ENCODE data around the gene MYH14. TPM values are rescaled to one million over a fixed set of nuclear protein-coding genes. Genes with fewer than 3 reads are reported as not detected.

The MYH14 gene
- total and polyA plus RNA-seq, 9 of the 15 experiments (the other 6 are each of a cell fraction or from before 2014, with no cell fraction given), result 0.04 to 0.86 (median 0.19) TPM; not detected in 2

DNA sequence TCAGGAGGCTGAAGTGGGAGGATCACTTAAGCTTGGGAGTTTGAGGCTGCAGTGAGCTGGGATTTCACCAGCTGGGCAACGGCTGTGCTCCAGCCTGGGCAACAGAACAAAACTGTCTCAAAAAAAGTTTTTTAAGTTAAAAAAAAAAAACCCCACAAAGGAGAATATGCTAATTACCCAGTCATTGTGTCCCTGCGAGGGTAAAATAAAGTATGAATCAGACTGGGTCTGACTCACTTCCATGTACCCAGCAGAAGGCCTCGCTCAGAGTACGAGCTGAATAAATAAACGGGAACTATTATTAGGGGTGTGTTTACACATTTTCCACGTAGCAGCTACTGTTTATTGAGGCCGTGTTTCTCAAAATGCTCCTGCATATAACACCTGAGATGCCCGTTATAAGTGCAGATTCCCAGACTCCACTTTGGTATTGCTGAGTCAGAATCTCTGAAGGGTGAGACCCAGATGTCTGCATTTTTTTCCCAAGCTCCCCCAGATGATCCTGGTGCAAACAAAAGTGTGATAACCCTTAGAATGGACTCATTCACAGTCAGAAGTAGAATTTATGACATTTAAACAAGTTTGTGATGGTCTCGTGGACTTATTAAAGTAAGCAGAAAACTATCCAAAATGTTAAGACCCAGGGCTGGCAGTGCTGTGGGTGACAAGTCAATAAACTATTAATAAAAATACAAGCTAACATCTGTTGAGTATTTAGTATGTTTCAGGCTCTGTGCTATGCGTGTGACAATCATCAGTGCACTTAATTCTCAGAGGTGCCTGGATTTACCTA is 97.6 kb downstream of the MYH14 start:
- Histone ChIP-seq H3K4me3 (no peak overlapping the region), H3K9me1 (ENCODE audit: control insufficient read depth, insufficient read depth, low read length) (no peaks in the 10 kb centered on the region), H3K79me2 (ENCODE audit: control insufficient read depth, insufficient read depth, low read length) (no peaks in the 10 kb centered on the region), H3K4me1 (replicated peaks in 1 of 2; ENCODE audit: control insufficient read depth in 2 of 2, insufficient read depth in 2 of 2, low read length in 2 of 2) (peaks cover 0 to 3% of the 10 kb centered on the region in 2 experiments; a peak in 3 of 5 replicates), H3K9ac (ENCODE audit: insufficient read depth in 1 of 2, low read depth in 2 of 2, low read length in 2 of 2) (no peak overlapping the region), H4K20me1 (replicated peaks; ENCODE audit: control insufficient read depth, insufficient read depth, low read length) (0 out of 2 replicates have a peak, but pooled peaks cover 4% of the 10 kb centered on the region), H3K4me2 (ENCODE audit: insufficient read depth, low read length) (no peak overlapping the region), H2AFZ (ENCODE audit: low read depth, low read length) (no peak overlapping the region), H3K27me3 (ENCODE audit: control insufficient read depth in 2 of 2, insufficient read depth in 2 of 2, low read length in 2 of 2) (peaks cover 16 to 30% of the 10 kb centered on the region in 2 experiments), H3K9me3 (replicated peaks; ENCODE audit: control insufficient read depth, insufficient read depth, low read depth, low read length) (no peaks in the 10 kb centered on the region), H3K27ac (ENCODE audit: extremely low read depth, low read depth, low read length) (no peak overlapping the region), H3K36me3 (ENCODE audit: control insufficient read depth, insufficient read depth, low read length) (no peaks in the 10 kb centered on the region)
- no TSS peak for BruUV-seq (replicated peaks)
- CTCF ChIA-PET (ENCODE audit: low intra/inter-chr PET ratio), result no interaction called here
- POLR2A ChIA-PET, result interaction anchor here (0.5 to 1.2 kb wide), 4 partner anchors 8 to 223 kb away, joined by 3 read pairs; no protein-coding TSS in a partner anchor
- ATAC-seq (no peak), DNase-seq (ENCODE audit: extremely low read depth in 1 of 4, low spot score in 3 of 4) (no peak), FAIRE-seq (no peak)
- intact Hi-C loops (cut with micrococcal nuclease), result no loop called here
- WGBS (ENCODE audit: insufficient coverage, low coverage, missing lambda C conversion rate), result 6% methylated on average over 10 of the region's 10 CpGs
- in situ Hi-C loops (cut with MboI), result no loop called here
- TF ChIP-seq, protein P1, sequence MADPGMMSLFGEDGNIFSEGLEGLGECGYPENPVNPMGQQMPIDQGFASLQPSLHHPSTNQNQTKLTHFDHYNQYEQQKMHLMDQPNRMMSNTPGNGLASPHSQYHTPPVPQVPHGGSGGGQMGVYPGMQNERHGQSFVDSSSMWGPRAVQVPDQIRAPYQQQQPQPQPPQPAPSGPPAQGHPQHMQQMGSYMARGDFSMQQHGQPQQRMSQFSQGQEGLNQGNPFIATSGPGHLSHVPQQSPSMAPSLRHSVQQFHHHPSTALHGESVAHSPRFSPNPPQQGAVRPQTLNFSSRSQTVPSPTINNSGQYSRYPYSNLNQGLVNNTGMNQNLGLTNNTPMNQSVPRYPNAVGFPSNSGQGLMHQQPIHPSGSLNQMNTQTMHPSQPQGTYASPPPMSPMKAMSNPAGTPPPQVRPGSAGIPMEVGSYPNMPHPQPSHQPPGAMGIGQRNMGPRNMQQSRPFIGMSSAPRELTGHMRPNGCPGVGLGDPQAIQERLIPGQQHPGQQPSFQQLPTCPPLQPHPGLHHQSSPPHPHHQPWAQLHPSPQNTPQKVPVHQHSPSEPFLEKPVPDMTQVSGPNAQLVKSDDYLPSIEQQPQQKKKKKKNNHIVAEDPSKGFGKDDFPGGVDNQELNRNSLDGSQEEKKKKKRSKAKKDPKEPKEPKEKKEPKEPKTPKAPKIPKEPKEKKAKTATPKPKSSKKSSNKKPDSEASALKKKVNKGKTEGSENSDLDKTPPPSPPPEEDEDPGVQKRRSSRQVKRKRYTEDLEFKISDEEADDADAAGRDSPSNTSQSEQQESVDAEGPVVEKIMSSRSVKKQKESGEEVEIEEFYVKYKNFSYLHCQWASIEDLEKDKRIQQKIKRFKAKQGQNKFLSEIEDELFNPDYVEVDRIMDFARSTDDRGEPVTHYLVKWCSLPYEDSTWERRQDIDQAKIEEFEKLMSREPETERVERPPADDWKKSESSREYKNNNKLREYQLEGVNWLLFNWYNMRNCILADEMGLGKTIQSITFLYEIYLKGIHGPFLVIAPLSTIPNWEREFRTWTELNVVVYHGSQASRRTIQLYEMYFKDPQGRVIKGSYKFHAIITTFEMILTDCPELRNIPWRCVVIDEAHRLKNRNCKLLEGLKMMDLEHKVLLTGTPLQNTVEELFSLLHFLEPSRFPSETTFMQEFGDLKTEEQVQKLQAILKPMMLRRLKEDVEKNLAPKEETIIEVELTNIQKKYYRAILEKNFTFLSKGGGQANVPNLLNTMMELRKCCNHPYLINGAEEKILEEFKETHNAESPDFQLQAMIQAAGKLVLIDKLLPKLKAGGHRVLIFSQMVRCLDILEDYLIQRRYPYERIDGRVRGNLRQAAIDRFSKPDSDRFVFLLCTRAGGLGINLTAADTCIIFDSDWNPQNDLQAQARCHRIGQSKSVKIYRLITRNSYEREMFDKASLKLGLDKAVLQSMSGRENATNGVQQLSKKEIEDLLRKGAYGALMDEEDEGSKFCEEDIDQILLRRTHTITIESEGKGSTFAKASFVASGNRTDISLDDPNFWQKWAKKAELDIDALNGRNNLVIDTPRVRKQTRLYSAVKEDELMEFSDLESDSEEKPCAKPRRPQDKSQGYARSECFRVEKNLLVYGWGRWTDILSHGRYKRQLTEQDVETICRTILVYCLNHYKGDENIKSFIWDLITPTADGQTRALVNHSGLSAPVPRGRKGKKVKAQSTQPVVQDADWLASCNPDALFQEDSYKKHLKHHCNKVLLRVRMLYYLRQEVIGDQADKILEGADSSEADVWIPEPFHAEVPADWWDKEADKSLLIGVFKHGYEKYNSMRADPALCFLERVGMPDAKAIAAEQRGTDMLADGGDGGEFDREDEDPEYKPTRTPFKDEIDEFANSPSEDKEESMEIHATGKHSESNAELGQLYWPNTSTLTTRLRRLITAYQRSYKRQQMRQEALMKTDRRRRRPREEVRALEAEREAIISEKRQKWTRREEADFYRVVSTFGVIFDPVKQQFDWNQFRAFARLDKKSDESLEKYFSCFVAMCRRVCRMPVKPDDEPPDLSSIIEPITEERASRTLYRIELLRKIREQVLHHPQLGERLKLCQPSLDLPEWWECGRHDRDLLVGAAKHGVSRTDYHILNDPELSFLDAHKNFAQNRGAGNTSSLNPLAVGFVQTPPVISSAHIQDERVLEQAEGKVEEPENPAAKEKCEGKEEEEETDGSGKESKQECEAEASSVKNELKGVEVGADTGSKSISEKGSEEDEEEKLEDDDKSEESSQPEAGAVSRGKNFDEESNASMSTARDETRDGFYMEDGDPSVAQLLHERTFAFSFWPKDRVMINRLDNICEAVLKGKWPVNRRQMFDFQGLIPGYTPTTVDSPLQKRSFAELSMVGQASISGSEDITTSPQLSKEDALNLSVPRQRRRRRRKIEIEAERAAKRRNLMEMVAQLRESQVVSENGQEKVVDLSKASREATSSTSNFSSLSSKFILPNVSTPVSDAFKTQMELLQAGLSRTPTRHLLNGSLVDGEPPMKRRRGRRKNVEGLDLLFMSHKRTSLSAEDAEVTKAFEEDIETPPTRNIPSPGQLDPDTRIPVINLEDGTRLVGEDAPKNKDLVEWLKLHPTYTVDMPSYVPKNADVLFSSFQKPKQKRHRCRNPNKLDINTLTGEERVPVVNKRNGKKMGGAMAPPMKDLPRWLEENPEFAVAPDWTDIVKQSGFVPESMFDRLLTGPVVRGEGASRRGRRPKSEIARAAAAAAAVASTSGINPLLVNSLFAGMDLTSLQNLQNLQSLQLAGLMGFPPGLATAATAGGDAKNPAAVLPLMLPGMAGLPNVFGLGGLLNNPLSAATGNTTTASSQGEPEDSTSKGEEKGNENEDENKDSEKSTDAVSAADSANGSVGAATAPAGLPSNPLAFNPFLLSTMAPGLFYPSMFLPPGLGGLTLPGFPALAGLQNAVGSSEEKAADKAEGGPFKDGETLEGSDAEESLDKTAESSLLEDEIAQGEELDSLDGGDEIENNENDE (IDR thresholded peaks at IDR 0.05; ENCODE audit: low read depth, low read length), result no peak
- TF ChIP-seq NR3C1 (CRISPR knock-in tag; IDR thresholded peaks at IDR 0.05) (no peak), CCAR2 (IDR thresholded peaks at IDR 0.05; ENCODE audit: low read depth, low read length) (no peak), DPF2 (IDR thresholded peaks at IDR 0.05) (no peak), KDM4B (IDR thresholded peaks at IDR 0.05; ENCODE audit: borderline replicate concordance in 2 of 2, low read depth in 1 of 2) (no peak), NFATC3 (IDR thresholded peaks at IDR 0.05) (no peak), KLF1 (tag; IDR thresholded peaks at IDR 0.05) (no peak)
- TF ChIP-seq, protein P2, sequence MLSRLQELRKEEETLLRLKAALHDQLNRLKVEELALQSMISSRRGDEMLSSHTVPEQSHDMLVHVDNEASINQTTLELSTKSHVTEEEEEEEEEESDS (CRISPR knock-in tag; IDR thresholded peaks at IDR 0.05), result no peak
- TF ChIP-seq, protein P3, sequence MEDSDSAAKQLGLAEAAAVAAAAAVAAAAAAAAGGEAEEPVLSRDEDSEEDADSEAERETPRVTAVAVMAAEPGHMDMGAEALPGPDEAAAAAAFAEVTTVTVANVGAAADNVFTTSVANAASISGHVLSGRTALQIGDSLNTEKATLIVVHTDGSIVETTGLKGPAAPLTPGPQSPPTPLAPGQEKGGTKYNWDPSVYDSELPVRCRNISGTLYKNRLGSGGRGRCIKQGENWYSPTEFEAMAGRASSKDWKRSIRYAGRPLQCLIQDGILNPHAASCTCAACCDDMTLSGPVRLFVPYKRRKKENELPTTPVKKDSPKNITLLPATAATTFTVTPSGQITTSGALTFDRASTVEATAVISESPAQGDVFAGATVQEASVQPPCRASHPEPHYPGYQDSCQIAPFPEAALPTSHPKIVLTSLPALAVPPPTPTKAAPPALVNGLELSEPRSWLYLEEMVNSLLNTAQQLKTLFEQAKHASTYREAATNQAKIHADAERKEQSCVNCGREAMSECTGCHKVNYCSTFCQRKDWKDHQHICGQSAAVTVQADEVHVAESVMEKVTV (CRISPR knock-in tag; IDR thresholded peaks at IDR 0.05), result no peak

Data from K562 (cell line).